ENCODE results near the gene TNFSF15. TPM values are rescaled to one million over a fixed set of nuclear protein-coding genes. Genes with fewer than 3 reads are reported as not detected.

TNFSF15 gene
- total RNA-seq (not detected in 2 replicates), polyA plus RNA-seq (0.01 and 0.03 TPM in 2 replicates), polyA minus RNA-seq (0.17 TPM in 1 of 2 replicates, not detected in the other)
- total RNA-seq (2013): 0.16 TPM

DNA sequence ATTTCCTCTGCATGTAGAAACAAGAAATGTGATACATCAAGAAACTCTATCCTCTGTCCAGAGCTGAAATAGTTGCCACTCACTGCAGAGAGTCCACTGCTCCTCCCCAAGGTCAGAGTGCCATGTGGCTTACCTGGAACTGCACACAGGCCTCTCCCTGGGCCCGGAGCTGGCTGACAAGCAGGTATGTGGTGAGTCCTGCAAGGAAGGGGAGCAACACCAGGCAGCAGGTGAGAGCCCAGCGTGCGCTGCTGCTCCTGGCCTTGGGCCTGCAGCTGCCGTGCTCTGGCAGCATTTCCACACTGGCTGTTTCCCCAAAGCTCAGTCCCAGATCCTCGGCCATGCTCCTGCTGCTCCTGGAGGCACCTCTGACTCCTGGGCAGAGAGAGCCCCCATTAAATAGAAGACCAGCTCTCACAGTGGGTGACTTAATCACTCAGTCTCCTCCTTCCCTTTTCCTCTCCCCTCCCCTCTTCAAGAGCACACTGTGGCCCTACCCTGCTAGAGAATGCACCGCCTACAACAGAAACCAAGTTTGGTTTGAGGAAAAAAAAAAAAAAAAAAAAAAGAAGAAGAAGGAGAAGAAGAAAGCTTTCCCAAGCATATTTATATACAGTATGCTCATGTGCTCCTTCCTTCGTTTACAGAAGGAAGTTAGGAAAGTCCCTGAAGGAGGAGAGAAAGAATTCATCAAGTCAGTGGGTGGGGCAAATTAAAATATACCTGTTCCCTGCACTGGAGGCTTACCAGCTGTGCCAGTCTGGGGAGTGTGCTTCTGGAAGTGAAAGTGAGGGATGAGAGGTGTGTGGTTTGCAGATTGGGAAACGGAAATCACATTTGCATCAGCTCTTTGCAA is at the start of gene TNFSF15:
TNFSF15 (minus strand) TSS at position 370 of the 856 bp plus-strand sequence; CDS start at position 343, 27 bp downstream.
- H3K4me3 Mint-ChIP-seq: peak within 1 kb of the TSS; percentile 77
- POLR2A ChIA-PET: interaction anchor here (0.6 kb wide), 1 partner anchor 138 kb away, joined by 4 read pairs; no protein-coding TSS in a partner anchor
- peak within 1 kb of the TSS; percentile 32 for H3K9ac ChIP-seq (ENCODE audit: low read length)
- H2AFZ ChIP-seq (ENCODE audit: insufficient read depth, low read depth, low read length, poor library complexity, severe bottlenecking): no peak within 1 kb of the TSS
- peak within 1 kb of the TSS; percentile 2 to 46 (median 29) for H3K4me3 ChIP-seq (ENCODE audit: control extremely low read depth in 1 of 5, extremely low read depth in 1 of 5, insufficient read depth in 1 of 5, low read depth in 2 of 5, low read length in 4 of 5)
- intact Hi-C loops (cut with micrococcal nuclease): no loop called here
- H3K4me1 ChIP-seq (ENCODE audit: control insufficient read depth in 2 of 2, insufficient read depth in 2 of 2, low read length in 2 of 2): peaks cover 38 to 39% of the 10 kb centered on the region in 2 donors
- peak within 1 kb of the TSS in 1 of 2 donors; percentile 27 for H3K27ac ChIP-seq (ENCODE audit: low read length in 2 of 2)
- no peaks in the 10 kb centered on the region for H3K9me3 ChIP-seq (ENCODE audit: control extremely low read depth in 1 of 3, control insufficient read depth in 2 of 3, insufficient read depth in 1 of 3, low read length in 2 of 3)
- H3K9me3 Mint-ChIP-seq (ENCODE audit: insufficient read depth): no peaks in the 10 kb centered on the region
- peak within 1 kb of the TSS; percentile 59 for H3K27ac Mint-ChIP-seq
- no peaks in the 10 kb centered on the region for H3K79me2 ChIP-seq (ENCODE audit: control insufficient read depth, insufficient read depth, low read length)
- 30% methylated on average over 6 of the region's 8 CpGs for whole genome bisulfite sequencing (ENCODE audit: insufficient coverage)
- peak within 1 kb of the TSS; percentile 72 for H3K4me2 ChIP-seq (replicated peaks; ENCODE audit: low read depth, low read length, poor library complexity, severe bottlenecking)
- no peaks in the 10 kb centered on the region for H3K36me3 ChIP-seq (replicated peaks in 1 of 2; ENCODE audit: control extremely low read depth in 1 of 2, control insufficient read depth in 1 of 2, extremely low read depth in 1 of 2, insufficient read depth in 2 of 2, low read length in 1 of 2)
- no peaks in the 10 kb centered on the region for H3K27me3 ChIP-seq (replicated peaks in 1 of 4; ENCODE audit: control extremely low read depth in 1 of 4, control insufficient read depth in 3 of 4, insufficient read depth in 4 of 4, low read length in 3 of 4)
- ATAC-seq (ENCODE audit: low read depth): peak; percentile 79
- TF ChIP-seq CTCF (IDR thresholded peaks at IDR 0.05) (no peak), EZH2 (IDR thresholded peaks at IDR 0.05; ENCODE audit: borderline replicate concordance, insufficient read depth, low read depth, low read length, poor library complexity, severe bottlenecking) (no peak)
- peaks cover 24% of the 10 kb centered on the region for H3K27me3 Mint-ChIP-seq
- CTCF ChIA-PET: interaction anchor here (0.7 to 1.5 kb wide), 3 partner anchors 45 to 101 kb away, joined by 3 to 4 read pairs (median 4); no protein-coding TSS in a partner anchor
- H4K20me1 ChIP-seq (ENCODE audit: control insufficient read depth, insufficient read depth, low read length, poor library complexity, severe bottlenecking): no peaks in the 10 kb centered on the region
- peak; percentile 69 for DNase-seq
- H3K4me1 Mint-ChIP-seq: peaks cover 42% of the 10 kb centered on the region

DNA sequence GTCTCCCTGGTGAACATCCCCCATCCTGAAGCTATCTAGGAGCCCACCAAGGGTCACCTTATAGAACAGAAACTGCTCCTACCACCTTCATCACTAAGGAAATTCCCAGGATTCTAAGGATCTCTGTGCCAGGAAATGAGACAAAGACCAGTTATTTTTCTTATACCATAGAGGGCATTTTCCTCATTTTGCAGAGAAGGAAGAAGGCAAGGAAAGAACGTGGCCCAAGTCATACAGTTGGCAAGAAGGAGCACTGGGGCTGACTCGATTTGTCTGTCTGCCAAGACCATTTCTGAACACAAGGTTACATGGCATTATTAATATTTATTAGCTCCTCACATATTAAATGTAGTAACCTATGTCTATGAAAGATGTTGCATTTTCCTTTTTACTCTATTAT is 49.6 kb upstream of the TNFSF15 start:
- H2AFZ ChIP-seq (ENCODE audit: insufficient read depth, low read depth, low read length, poor library complexity, severe bottlenecking): no peak overlapping the region

More for the DNA sequence above, 49.6 kb upstream of the TNFSF15 start:
- Histone ChIP-seq H3K4me3 (ENCODE audit: control extremely low read depth in 1 of 5, extremely low read depth in 1 of 5, insufficient read depth in 1 of 5, low read depth in 2 of 5, low read length in 4 of 5) (no peak overlapping the region), H3K79me2 (ENCODE audit: control insufficient read depth, insufficient read depth, low read length) (no peaks in the 10 kb centered on the region), H3K4me2 (replicated peaks; ENCODE audit: low read depth, low read length, poor library complexity, severe bottlenecking) (no peak overlapping the region), H3K9ac (ENCODE audit: low read length) (no peak overlapping the region), H4K20me1 (ENCODE audit: control insufficient read depth, insufficient read depth, low read length, poor library complexity, severe bottlenecking) (no peaks in the 10 kb centered on the region), H3K4me1 (ENCODE audit: control insufficient read depth in 2 of 2, insufficient read depth in 2 of 2, low read length in 2 of 2) (no peaks in the 10 kb centered on the region), H3K36me3 (replicated peaks in 1 of 2; ENCODE audit: control extremely low read depth in 1 of 2, control insufficient read depth in 1 of 2, extremely low read depth in 1 of 2, insufficient read depth in 2 of 2, low read length in 1 of 2) (no peaks in the 10 kb centered on the region), H3K27me3 (replicated peaks in 1 of 4; ENCODE audit: control extremely low read depth in 1 of 4, control insufficient read depth in 3 of 4, insufficient read depth in 4 of 4, low read length in 3 of 4) (peaks cover 0 to 2% (median 0%) of the 10 kb centered on the region in 4 experiments), H3K27ac (ENCODE audit: low read length in 2 of 2) (no peak overlapping the region), H3K9me3 (ENCODE audit: control extremely low read depth in 1 of 3, control insufficient read depth in 2 of 3, insufficient read depth in 1 of 3, low read length in 2 of 3) (peaks cover 0 to 1% (median 0%) of the 10 kb centered on the region in 3 donors)
- H3K4me1 Mint-ChIP-seq: no peaks in the 10 kb centered on the region
- ATAC-seq (ENCODE audit: low read depth) (no peak), DNase-seq (no peak)
- ChIA-PET POLR2A (no interaction called here), CTCF (no interaction called here)
- WGBS (ENCODE audit: insufficient coverage): no CpG with 5 or more reads among the region's 2 CpGs
- H3K27me3 Mint-ChIP-seq: peaks cover 11% of the 10 kb centered on the region
- no peak overlapping the region for H3K4me3 Mint-ChIP-seq
- TF ChIP-seq CTCF (IDR thresholded peaks at IDR 0.05): no peak
- TF ChIP-seq EZH2 (IDR thresholded peaks at IDR 0.05; ENCODE audit: borderline replicate concordance, insufficient read depth, low read depth, low read length, poor library complexity, severe bottlenecking): no peak
- no peak overlapping the region for H3K27ac Mint-ChIP-seq
- H3K9me3 Mint-ChIP-seq (ENCODE audit: insufficient read depth): no peaks in the 10 kb centered on the region
- intact Hi-C loops (cut with micrococcal nuclease): no loop called here
